GM06990 (cell line): Measurements from ENCODE around the gene AKAP13.

ENCODE experiments used
- DNase-seq: peaks from one replicate; pipeline ENCODE4 v3.0.0-alpha.2; 2011; ENCODE audit not compliant: insufficient read length; ENCODE audit errors: extremely low read depth
- H3K27me3 ChIP-seq: replicated peaks from 2 replicates; pipeline ENCODE4 v1.6.0; 2011; ENCODE audit warnings: low read length; ENCODE audit not compliant: control insufficient read depth, insufficient read depth
- H3K36me3 ChIP-seq: 2 replicates; pipeline ENCODE4 v1.5.1; 2011; ENCODE audit warnings: low read length; ENCODE audit not compliant: control insufficient read depth, insufficient read depth
- H3K4me3 ChIP-seq: replicated peaks from 2 replicates; pipeline ENCODE4 v1.5.1; 2011; ENCODE audit warnings: low read depth, mild to moderate bottlenecking, control low read depth, low read length
- TF ChIP-seq, protein P1 (sequence below): IDR thresholded peaks from 2 replicates; pipeline ENCODE4 v1.5.1; 2011; ENCODE audit warnings: low read length, control low read depth, mild to moderate bottlenecking, inconsistent platforms; ENCODE audit not compliant: insufficient read depth, poor library complexity, severe bottlenecking

Gene AKAP13

GRCh38 chr15:85632014-85632413 is 251.6 kb downstream of the AKAP13 start:
- H3K4me3 ChIP-seq: no peak overlapping the region
- no peak for DNase-seq
- TF ChIP-seq, protein P1, sequence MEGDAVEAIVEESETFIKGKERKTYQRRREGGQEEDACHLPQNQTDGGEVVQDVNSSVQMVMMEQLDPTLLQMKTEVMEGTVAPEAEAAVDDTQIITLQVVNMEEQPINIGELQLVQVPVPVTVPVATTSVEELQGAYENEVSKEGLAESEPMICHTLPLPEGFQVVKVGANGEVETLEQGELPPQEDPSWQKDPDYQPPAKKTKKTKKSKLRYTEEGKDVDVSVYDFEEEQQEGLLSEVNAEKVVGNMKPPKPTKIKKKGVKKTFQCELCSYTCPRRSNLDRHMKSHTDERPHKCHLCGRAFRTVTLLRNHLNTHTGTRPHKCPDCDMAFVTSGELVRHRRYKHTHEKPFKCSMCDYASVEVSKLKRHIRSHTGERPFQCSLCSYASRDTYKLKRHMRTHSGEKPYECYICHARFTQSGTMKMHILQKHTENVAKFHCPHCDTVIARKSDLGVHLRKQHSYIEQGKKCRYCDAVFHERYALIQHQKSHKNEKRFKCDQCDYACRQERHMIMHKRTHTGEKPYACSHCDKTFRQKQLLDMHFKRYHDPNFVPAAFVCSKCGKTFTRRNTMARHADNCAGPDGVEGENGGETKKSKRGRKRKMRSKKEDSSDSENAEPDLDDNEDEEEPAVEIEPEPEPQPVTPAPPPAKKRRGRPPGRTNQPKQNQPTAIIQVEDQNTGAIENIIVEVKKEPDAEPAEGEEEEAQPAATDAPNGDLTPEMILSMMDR: no peak
- no peaks in the 10 kb centered on the region for H3K27me3 ChIP-seq
- H3K36me3 ChIP-seq: no peaks in the 10 kb centered on the region; the same call in 1 of the 2 replicates

DNA sequence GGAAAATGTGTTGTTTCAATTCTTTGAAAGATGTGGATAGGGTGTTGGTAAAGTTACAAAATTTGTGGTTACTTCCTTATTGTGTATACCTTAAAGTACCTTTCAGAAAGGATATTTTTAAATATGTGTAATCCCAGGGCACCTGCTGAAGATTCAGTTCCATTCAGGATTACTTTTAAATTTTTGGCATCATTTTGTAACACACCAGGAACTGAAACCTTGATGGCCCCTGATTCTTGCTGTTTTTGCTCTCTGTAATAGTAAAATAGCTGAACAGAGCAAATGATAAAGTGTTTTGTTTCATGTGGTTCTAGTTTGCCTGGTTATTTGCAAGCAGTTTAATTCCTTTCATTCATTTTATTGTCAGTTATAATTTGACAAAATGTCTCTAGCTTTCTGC is 253.5 kb downstream of the AKAP13 start:
- TF ChIP-seq, protein P1: no peak
- no peaks in the 10 kb centered on the region; the same call in 1 of the 2 replicates for H3K36me3 ChIP-seq
- no peak overlapping the region for H3K4me3 ChIP-seq
- DNase-seq: no peak
- H3K27me3 ChIP-seq: no peaks in the 10 kb centered on the region

GRCh38 chr15:85636351-85636750 is 255.9 kb downstream of the AKAP13 start:
- no peaks in the 10 kb centered on the region for H3K27me3 ChIP-seq
- no peak for DNase-seq
- H3K36me3 ChIP-seq: no peaks in the 10 kb centered on the region; the same call in 1 of the 2 replicates
- TF ChIP-seq, protein P1: no peak
- H3K4me3 ChIP-seq: no peak overlapping the region

- Histone ChIP-seq H3K36me3 (peaks cover 2% of the 10 kb centered on the region), H3K4me3 (no peak overlapping the region), H3K27me3 (no peaks in the 10 kb centered on the region)
- DNase-seq: no peak
- TF ChIP-seq, protein P1: no peak
Measured at GRCh38 chr15:85639752-85640381, 259.5 kb downstream of the AKAP13 start.

DNA sequence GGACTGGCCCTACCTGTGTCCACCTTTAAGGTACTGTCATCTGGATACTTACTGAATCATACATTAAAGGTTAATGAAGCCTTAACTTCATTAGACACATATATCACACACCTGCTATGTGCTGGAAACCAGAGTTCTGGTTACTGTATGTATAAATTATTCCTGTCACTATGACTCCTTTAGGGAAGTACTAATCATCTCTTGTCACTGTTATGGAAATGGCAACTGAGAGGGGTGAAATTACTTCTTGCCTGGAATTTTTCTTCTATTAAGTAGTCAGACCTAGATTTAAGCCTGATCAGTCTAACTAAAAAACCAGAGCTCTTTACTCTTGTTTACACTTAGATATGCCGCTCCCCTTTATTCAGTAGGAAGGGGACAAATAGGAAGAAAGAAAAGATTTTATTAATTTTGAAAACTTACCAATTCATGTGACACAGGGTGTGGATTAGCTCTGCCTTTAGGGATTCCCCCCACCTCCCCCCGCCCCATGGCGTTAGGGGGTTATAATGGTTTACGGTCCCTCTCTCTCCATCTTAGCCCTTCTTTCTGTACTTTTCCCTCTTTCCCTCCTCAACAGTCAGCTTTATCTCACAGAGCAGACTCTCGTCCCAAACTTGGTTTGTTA is 261.8 kb downstream of the AKAP13 start:
- H3K4me3 ChIP-seq: no peak overlapping the region
- peaks cover 4% of the 10 kb centered on the region for H3K36me3 ChIP-seq
- TF ChIP-seq, protein P1: no peak

More for the DNA sequence above, 261.8 kb downstream of the AKAP13 start:
- DNase-seq: no peak
- no peaks in the 10 kb centered on the region for H3K27me3 ChIP-seq
